Urothelium cell line (cell line): ENCODE results near the gene SYT7.
A peak's percentile ranks its signal among the peaks of the same experiment; 100 is the strongest.

ENCODE experiments used
- DNase-seq: peaks from one replicate; pipeline ENCODE4 v3.0.0; 2011; ENCODE audit warnings: low spot score, mixed read lengths
- FAIRE-seq: peaks from 2 replicates; lab custom pipeline; 2011; peaks lifted over from hg19 to GRCh38; lab: Jason Lieb, UNC

The SYT7 gene

DNA sequence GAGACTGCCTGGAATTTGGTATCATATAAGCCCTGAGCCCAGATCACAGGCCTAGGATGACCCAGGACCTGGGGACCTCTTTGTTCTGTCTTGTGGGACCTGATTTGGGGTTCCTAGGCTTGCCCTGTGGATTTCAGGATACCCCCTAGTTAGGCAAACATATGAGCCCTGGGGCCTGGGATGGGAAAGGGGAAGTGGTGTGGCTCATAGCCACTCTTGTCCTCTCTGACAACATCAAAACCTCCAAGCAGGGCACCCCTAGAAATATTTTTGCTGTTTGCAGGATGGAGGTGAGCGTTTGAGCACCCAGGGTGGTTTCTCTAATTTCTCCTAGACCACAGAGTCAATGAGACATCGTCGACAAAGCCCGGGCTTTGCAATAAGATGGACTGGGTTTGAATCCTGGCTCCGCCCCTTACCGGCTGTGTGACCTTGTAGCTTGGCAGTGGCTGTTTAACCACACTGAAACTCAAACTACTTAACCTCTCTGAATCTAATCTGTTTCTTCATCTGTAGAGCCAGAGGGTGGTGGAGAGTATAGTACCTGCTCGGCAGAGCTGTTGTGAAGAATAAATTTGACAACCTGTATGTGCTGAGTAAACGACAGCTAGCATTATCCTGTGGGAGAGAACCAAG lies 77.6 kb downstream of the SYT7 start:
- FAIRE-seq (no peak), DNase-seq (no peak)

GRCh38 chr11:61502522-61502921 lies 78.4 kb downstream of the SYT7 start:
- DNase-seq: no peak
- no peak for FAIRE-seq

DNA sequence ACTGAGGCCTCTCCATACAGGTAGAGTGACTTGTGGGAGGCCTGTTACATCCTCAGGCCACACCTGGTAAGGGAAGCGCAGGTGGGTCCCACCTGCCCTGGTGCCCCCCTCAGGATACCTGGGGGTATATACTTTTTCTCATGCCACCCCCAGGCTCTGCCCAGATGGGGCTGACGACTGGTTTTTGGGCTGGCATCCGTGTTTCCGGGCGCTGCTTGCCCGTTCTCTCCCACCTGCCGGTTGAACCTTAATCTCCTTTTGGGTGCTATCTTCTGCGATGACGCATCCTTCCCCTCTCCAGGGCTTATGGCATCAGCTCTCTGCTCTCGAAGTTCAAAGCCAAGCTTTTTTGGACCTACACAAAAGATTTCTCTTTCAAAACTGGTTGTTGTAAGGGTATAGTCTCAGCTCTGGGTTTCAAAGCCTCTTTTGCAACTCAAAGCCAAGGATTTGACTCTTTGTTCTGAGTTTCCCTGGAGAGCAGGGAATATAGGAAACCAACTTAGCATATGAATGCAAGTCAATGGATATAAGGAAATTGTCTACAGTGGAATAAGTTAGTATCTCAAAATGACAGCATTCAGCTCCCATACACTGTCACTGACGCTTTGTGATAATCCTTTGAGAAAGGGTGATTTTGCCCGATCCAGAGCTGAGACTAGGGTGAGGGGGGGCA lies 80.9 kb downstream of the SYT7 start:
- DNase-seq (no peak), FAIRE-seq (no peak)

GRCh38 chr11:61498767-61499341 lies 82.0 kb downstream of the SYT7 start:
- no peak for DNase-seq

GRCh38 chr11:61497876-61498275 lies 83.0 kb downstream of the SYT7 start:
- DNase-seq (no peak), FAIRE-seq (no peak)

More at GRCh38 chr11:61498767-61499341, 82.0 kb downstream of the SYT7 start:
- FAIRE-seq: no peak

- no peak for DNase-seq
- FAIRE-seq: no peak
Measured at GRCh38 chr11:61497473-61497872, 83.4 kb downstream of the SYT7 start.

DNA sequence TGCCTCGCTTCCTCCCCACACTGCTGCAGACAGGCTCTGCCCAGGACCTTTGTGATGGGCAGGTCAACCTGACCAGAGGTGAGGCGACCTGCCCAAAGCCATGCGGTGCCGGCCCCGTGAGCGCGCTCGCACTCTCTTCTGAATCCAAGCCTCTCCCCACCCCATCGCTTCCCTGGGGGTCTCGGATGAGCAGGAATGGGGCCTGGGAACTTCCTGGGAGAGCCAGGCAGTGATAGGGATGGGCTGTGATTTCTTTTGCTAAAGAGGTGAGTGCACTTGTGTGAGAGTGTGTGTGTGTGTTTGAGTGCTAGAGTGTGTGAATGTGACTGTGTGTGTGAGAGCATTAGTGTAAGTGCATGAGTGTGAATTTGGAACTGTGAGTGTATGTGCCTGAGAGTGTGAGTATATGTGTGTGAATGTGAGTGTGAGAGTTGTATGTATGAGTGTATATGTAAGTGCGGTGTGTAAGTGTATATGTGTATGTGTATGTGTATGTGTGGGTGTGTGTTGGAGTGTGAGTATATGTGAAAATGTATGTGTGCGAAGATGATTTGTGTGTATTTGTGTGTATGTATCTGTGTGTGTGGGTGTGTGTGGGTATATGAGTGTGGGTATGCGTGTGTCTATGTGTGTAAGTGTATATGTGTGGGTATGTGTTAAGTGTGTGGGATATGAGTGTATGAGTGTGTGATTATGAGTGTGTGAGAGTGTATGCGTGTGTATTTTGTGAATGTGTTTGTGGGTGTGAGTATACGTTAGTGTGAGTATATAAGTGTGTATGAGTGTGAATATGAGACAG lies 84.1 kb downstream of the SYT7 start:
- DNase-seq (no peak), FAIRE-seq (peak; percentile 93)

DNA sequence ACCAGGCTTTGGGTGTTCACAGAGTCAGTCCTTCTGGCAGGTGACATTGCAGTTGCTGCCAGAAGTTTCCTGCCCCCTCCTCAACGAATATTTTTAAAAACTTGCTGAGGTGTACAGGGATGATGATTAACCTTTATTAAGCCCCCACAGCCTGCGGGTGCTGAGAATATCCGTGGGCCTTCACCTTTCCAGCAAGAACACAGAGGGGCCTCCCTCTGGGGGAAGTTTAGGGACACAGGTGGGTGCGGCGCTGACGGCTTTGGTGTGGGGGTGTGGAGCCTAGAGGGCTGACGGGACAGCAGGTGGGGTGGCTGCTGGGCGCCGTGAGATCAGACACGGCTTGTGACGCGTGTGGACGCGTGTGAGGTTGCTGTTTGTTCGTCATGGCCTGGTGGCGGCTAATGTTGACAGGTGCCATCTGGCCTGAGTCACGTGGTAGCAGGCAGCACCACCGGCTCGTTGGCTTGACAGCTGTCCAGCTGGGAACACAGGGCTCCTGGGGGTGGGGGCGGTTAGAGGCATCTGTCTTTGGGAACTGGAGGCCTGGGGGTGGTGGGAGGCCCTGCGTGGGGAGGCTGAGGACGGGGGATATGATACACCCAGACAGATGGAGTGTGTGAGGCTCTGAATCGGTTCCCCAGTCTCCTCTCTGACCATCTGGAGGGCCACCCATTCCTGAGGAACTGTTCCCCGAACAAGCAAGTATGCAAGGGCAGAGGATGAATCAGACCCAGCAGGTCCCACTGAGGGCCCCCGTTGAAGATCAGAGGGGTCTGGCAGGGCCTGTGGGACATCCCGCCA lies 84.9 kb downstream of the SYT7 start:
- FAIRE-seq (no peak), DNase-seq (no peak)

DNA sequence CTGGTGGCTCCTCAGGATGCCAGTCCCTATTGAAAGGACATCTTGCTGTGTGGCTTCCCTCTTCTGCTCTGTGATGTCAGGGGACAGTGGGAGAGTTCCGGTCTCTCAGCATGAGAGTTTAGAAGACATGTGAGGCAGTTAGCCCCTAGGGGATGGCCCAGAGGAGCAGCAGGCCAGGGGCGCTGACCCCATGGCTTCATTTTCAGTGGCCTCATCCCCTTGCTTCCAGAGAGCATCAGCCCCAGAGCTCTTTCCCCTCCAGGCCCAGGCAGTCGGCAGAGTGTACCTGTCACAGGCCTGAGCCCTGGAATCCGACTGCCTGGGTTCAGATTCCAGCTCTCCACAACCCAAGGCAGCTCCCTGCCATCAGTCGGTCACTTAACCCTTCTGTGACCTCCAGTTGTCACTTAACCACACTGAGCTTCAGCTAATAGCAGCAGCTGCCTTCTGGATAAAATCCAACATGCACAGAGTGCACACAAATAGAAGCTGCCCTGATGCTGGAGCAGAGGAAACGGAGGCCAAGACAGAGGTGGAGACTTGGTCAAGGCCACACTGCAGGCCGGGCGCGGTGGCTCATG lies 86.4 kb downstream of the SYT7 start:
- no peak for DNase-seq
- FAIRE-seq: no peak

DNA sequence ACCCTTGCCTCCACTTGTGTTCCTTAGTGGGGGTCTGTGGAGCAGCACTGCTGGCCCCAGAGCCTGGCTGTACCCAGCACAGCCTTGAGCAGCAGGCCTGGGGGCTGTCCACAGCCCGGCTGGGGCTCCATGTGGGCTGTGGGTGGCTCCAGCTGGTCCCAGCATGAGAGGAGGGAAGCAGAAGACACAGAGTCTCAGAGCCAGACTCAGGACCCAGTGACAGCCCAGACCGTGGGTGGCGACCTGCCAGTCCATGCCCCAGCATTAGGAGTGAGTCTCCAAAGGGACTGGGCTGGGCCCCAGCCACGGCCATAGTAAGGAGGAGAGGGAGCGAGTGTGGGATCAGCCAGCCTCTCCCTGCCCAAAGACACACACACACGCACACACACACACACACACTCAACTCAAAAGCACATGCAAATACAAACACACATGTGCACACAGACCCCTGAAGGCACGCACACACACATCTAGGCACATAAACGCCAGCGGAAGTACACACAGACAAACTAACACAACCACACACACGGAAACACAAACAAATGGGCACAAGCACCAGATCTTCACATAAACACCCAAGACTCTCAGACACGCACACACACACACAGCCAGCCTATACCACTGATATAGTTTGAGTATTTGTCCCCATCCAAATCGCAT lies 89.0 kb downstream of the SYT7 start:
- FAIRE-seq: no peak

DNA sequence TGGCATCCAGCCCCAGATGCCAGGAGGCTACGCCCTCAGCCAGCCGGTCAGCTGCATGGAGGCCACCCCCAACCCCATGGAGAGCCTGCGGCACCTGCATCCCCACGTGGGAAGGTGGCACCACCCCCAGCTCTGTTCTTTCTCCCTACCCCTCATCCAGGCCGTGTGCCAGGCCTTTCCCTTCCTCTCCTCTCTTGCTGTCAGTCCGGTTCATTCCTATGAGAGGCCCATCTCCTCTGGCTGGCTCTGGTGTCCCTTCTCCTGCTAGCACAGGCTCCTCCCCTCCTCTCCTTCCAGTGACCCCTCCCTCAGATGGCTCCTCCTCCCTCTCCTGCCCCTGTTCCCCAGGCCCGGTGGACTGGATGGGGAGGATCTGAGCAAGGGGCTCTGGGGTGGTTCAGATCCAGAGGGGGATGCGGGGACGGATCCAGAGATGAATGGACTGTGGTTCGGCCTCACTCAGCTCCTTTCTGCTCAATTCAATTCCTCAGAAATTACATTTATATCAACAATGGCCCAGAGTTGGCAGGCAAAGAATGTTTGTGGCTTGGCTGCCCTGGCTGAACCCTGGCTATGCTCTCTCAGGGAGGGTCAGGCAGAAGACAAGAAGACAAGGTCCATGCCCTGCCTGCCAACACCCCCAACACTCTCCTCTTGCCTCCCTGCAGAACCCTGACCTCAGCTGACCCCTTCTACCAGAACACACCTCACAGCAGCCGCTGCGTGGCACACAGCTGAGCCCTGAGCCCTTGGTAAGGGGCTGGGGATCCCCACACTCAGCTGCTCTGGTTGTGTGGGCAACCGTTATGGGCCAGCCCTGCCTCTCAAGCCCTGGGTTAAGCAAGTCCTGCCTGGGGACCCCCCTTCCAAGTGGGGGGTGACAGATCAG lies 90.8 kb downstream of the SYT7 start:
- FAIRE-seq (no peak), DNase-seq (no peak)

More for the DNA sequence above, 89.0 kb downstream of the SYT7 start:
- DNase-seq: no peak

GRCh38 chr11:61488651-61489291 lies 92.1 kb downstream of the SYT7 start:
- DNase-seq (no peak), FAIRE-seq (no peak)

- FAIRE-seq: no peak
- DNase-seq: no peak
Measured at GRCh38 chr11:61487342-61488025, 93.4 kb downstream of the SYT7 start.

DNA sequence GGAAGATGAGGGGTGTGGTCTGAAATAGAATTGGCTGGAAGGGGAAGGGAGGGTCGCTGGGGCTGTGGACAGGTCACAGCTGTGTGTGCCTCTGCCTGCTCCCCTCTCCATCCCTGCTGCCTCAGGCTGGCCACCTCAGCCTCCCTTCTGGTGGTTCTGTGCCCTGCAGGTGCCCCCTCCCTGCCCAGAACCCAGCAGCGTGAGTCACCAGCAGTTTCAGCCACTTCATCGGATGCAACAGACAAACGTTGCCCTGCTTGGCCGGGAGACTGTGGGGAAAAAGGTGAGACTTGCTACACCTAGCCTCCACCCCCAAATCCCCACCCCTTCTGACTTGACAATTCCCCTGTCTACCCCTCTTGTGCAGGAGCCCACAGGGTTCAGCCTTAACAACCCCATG lies 94.1 kb downstream of the SYT7 start:
- DNase-seq (no peak), FAIRE-seq (no peak)

GRCh38 chr11:61486011-61486620 lies 94.8 kb downstream of the SYT7 start:
- peak; percentile 30 for FAIRE-seq
- no peak for DNase-seq

GRCh38 chr11:61485080-61485479 lies 95.8 kb downstream of the SYT7 start:
- no peak for FAIRE-seq
- no peak for DNase-seq

DNA sequence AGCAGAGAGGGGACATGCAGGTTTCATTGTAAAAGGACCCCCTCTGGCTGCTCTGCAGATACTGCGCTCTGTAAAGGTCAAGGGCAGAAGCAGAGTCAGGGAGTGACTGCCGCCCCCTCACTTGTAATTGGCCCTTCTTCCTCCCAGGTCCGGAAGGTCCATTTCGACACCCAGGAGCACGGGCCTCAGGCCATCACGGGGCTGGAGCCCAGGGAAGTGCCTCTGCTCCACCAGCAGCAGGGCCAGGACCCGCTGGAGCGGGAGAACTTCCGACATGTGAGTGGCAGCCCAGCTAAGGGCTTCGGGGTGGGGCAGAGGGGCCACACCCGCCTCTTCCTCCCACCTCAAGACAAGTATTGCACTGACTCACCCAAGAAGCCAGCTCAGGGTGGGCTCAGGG lies 96.3 kb downstream of the SYT7 start:
- DNase-seq (no peak), FAIRE-seq (no peak)
